Neural progenitor cell (in vitro differentiated cells): Measurements from ENCODE around the gene OSBPL8.

Experiments used
- CTCF ChIP-seq: fragments of 200-600 bp; sonication (generic); IDR thresholded peaks from 2 replicates; pipeline ENCODE4 v1.5.1; 2017; ENCODE audit warnings: antibody characterized with exemption, mild to moderate bottlenecking
- EZH2 ChIP-seq: fragments of 200-600 bp; sonication (generic); IDR thresholded peaks from 2 replicates; pipeline ENCODE4 v1.6.1; 2017; ENCODE audit warnings: antibody characterized with exemption, mild to moderate bottlenecking, moderate library complexity
- EZH2phosphoT487 ChIP-seq: fragments of 200-600 bp; sonication (generic); IDR thresholded peaks from 2 replicates; pipeline ENCODE4 v1.6.1; 2017; ENCODE audit warnings: antibody characterized with exemption

- TF ChIP-seq CTCF (no peak), EZH2 (no peak), EZH2phosphoT487 (no peak)
Measured at GRCh38 chr12:76547526-76547925, 12.0 kb downstream of the OSBPL8 start.
